Stimulated activated CD4-positive, alpha-beta T cell treated with anti-CD3 and anti-CD28 coated beads, Interleukin-15, amount 100 ng/mL, for 48 hours (primary cell): ENCODE results near the gene XRCC4.
"Not testable (repeated sequence)": the region's sequence is repeated elsewhere in the genome, so short reads cannot be mapped to it uniquely, and the experiment has no call there.

Experiments used
- DNase-seq, 2 donors: peaks; one replicate each; pipeline ENCODE4 v3.0.0-alpha.2; 2020; ENCODE audit warnings: low read depth in 2 of 2

Gene XRCC4

GRCh38 chr5:83348281-83348780 is 271.0 kb downstream of the XRCC4 start:
- no peak for DNase-seq

- DNase-seq, result no peak
Measured at GRCh38 chr5:83353231-83353630, 275.9 kb downstream of the XRCC4 start.

GRCh38 chr5:83353774-83354173 is 276.4 kb downstream of the XRCC4 start:
- no peak for DNase-seq

GRCh38 chr5:83354958-83355357 is 277.6 kb downstream of the XRCC4 start:
- DNase-seq, result no peak

GRCh38 chr5:83355482-83356014 is 278.2 kb downstream of the XRCC4 start:
- DNase-seq, result not testable (repeated sequence)

- DNase-seq, result no peak
Measured at GRCh38 chr5:83357621-83358231, 280.4 kb downstream of the XRCC4 start.

GRCh38 chr5:83360573-83360972 is 283.2 kb downstream of the XRCC4 start:
- no peak for DNase-seq

GRCh38 chr5:83362526-83362925 is 285.2 kb downstream of the XRCC4 start:
- no peak for DNase-seq

GRCh38 chr5:83363111-83363885 is 286.0 kb downstream of the XRCC4 start:
- DNase-seq, result no peak

- DNase-seq, result no peak
Measured at GRCh38 chr5:83363886-83364275, 286.5 kb downstream of the XRCC4 start.

- no peak for DNase-seq
Measured at GRCh38 chr5:83364312-83365299, 287.3 kb downstream of the XRCC4 start.

GRCh38 chr5:83368319-83368718 is 291.0 kb downstream of the XRCC4 start:
- DNase-seq, result no peak

GRCh38 chr5:83368835-83369234 is 291.5 kb downstream of the XRCC4 start:
- no peak for DNase-seq

GRCh38 chr5:83370957-83371356 is 293.6 kb downstream of the XRCC4 start:
- no peak for DNase-seq

- DNase-seq, result no peak
Measured at GRCh38 chr5:83371726-83372125, 294.4 kb downstream of the XRCC4 start.

GRCh38 chr5:83374547-83374946 is 297.2 kb downstream of the XRCC4 start:
- DNase-seq, result no peak

GRCh38 chr5:83375049-83375745 is 297.9 kb downstream of the XRCC4 start:
- no peak for DNase-seq

- no peak for DNase-seq
Measured at GRCh38 chr5:83376461-83376860, 299.1 kb downstream of the XRCC4 start.

GRCh38 chr5:83377131-83377865 is 300.0 kb downstream of the XRCC4 start:
- DNase-seq, result no peak

GRCh38 chr5:83378624-83379289 is 301.4 kb downstream of the XRCC4 start:
- no peak for DNase-seq
